Uterus (tissue), 2 donors: ENCODE measurements around the gene LY6G6D.

Experiments
- CTCF ChIP-seq, 4 experiments: fragments of 200-600 bp in 2 of 4; fragments of 450-650 bp in 2 of 4; sonication (generic) in 2 of 4; IDR thresholded peaks; one replicate each; pipeline ENCODE4 v1.5.1; 2016 to 2019; ENCODE audit warnings: antibody characterized with exemption in 4 of 4, mild to moderate bottlenecking in 2 of 4, moderate library complexity in 1 of 4
- POLR2A ChIP-seq, 2 donors: fragments of 450-650 bp; IDR thresholded peaks; one replicate each; pipeline ENCODE4 v1.6.1; 2016; ENCODE audit warnings: antibody characterized with exemption in 2 of 2, mild to moderate bottlenecking in 1 of 2, moderate library complexity in 1 of 2

GRCh38 chr6:31761343-31761742, 46.2 kb downstream of the LY6G6D start:
- TF ChIP-seq CTCF (IDR thresholded peaks at IDR 0.05) (no peak), POLR2A (IDR thresholded peaks at IDR 0.05) (no peak)
